Fibroblast of the conjunctiva (primary cell): Measurements from ENCODE around the gene ATG2B.
A peak's percentile ranks its signal among the peaks of the same experiment; 100 is the strongest.
"Not testable (repeated sequence)": the region's sequence is repeated elsewhere in the genome, so short reads cannot be mapped to it uniquely, and the experiment has no call there.

ENCODE experiments used
- DNase-seq: peaks from one replicate; pipeline ENCODE4 v3.0.0-alpha.2; 2010; ENCODE audit warnings: low read depth

ATG2B gene

GRCh38 chr14:96370528-96370927 lies 7.4 kb upstream of the ATG2B start:
- DNase-seq = no peak

- DNase-seq = no peak
These were observed 5.4 kb upstream of the ATG2B start for GRCh38 chr14:96368534-96368933.

GRCh38 chr14:96364962-96365361 lies 1.8 kb upstream of the ATG2B start:
- no peak for DNase-seq

GRCh38 chr14:96363751-96364336 lies 703 bp upstream of the ATG2B start:
- DNase-seq = peak; percentile 8

GRCh38 chr14:96362071-96362964 lies 823 bp downstream of the ATG2B start:
- DNase-seq = peak; percentile 10

- DNase-seq = no peak
These were observed 3.2 kb downstream of the ATG2B start for GRCh38 chr14:96359959-96360358.

GRCh38 chr14:96357216-96357615 lies 5.9 kb downstream of the ATG2B start:
- no peak for DNase-seq

GRCh38 chr14:96354246-96354645 lies 8.9 kb downstream of the ATG2B start:
- DNase-seq = no peak

GRCh38 chr14:96352708-96353107 lies 10.4 kb downstream of the ATG2B start:
- no peak for DNase-seq

GRCh38 chr14:96351986-96352385 lies 11.2 kb downstream of the ATG2B start:
- no peak for DNase-seq

GRCh38 chr14:96349286-96350075 lies 13.7 kb downstream of the ATG2B start:
- DNase-seq = no peak

- not testable (repeated sequence) for DNase-seq
These were observed 15.2 kb downstream of the ATG2B start for GRCh38 chr14:96347957-96348356.

- no peak for DNase-seq
These were observed 17.5 kb downstream of the ATG2B start for GRCh38 chr14:96345669-96346068.

GRCh38 chr14:96341323-96341722 lies 21.8 kb downstream of the ATG2B start:
- no peak for DNase-seq

- DNase-seq = no peak
These were observed 24.6 kb downstream of the ATG2B start for GRCh38 chr14:96338551-96338950.

- DNase-seq = no peak
These were observed 38.9 kb downstream of the ATG2B start for GRCh38 chr14:96324219-96324618.

GRCh38 chr14:96320605-96321004 lies 42.5 kb downstream of the ATG2B start:
- DNase-seq = no peak

GRCh38 chr14:96318836-96319235 lies 44.3 kb downstream of the ATG2B start:
- no peak for DNase-seq

GRCh38 chr14:96316087-96316486 lies 47.1 kb downstream of the ATG2B start:
- no peak for DNase-seq

- DNase-seq = no peak
These were observed 52.2 kb downstream of the ATG2B start for GRCh38 chr14:96310906-96311305.

- no peak for DNase-seq
These were observed 53.2 kb downstream of the ATG2B start for GRCh38 chr14:96309896-96310330.

GRCh38 chr14:96309133-96309895 lies 53.8 kb downstream of the ATG2B start:
- DNase-seq = no peak
